ENCODE results near the gene CPLANE1. TPM values are rescaled to one million over a fixed set of nuclear protein-coding genes. Genes with fewer than 3 reads are reported as not detected.

CPLANE1 gene
- total and polyA plus RNA-seq, 2 donors (not counting 3 experiments of a cell fraction or from before 2014, with no cell fraction given), result 4.6 to 21.5 TPM

GRCh38 chr5:37226377-37226776 is 22.8 kb downstream of the CPLANE1 start:
- no peaks in the 10 kb centered on the region for H3K4me1 ChIP-seq (ENCODE audit: control insufficient read depth, extremely low read depth, insufficient read depth, low read length)
- no peak overlapping the region for H3K9ac ChIP-seq (replicated peaks; ENCODE audit: extremely low read depth, insufficient read depth, low read length)
- BruUV-seq (replicated peaks), result no TSS peak
- H3K4me2 ChIP-seq (ENCODE audit: insufficient read depth, low read length), result no peak overlapping the region
- H3K27me3 ChIP-seq (ENCODE audit: control insufficient read depth in 2 of 2, insufficient read depth in 2 of 2, low read length in 2 of 2), result no peaks in the 10 kb centered on the region
- TF ChIP-seq MYC (IDR thresholded peaks at IDR 0.05; ENCODE audit: low read depth, low read length) (no peak), EZH2 (IDR thresholded peaks at IDR 0.05; ENCODE audit: borderline replicate concordance, low read depth, low read length, severe bottlenecking) (no peak), MAX (IDR thresholded peaks at IDR 0.05; ENCODE audit: insufficient read depth, insufficient read length) (no peak), POLR2A (IDR thresholded peaks at IDR 0.05; ENCODE audit: low read depth, low read length) (no peak), CTCF (IDR thresholded peaks at IDR 0.05; ENCODE audit: extremely low read depth in 1 of 2, insufficient read depth in 1 of 2, low read depth in 1 of 2, low read length in 2 of 2) (no peak), POLR2AphosphoS5 (IDR thresholded peaks at IDR 0.05; ENCODE audit: insufficient read depth, low read depth, low read length) (no peak), FOS (IDR thresholded peaks at IDR 0.05; ENCODE audit: borderline replicate concordance, insufficient read depth, low read length) (no peak), GATA2 (IDR thresholded peaks at IDR 0.05; ENCODE audit: insufficient read depth, insufficient read length, low read depth, low read length) (no peak), JUN (IDR thresholded peaks at IDR 0.05; ENCODE audit: borderline replicate concordance, insufficient read depth, insufficient read length, low read depth) (no peak)
- ChIA-PET POLR2A (no interaction called here), CTCF (interaction anchor here (0.7 kb wide), 1 partner anchor 10 kb away, joined by 3 read pairs; no protein-coding TSS in a partner anchor)
- dilution Hi-C loops (cut with MboI; ENCODE audit: extremely low pct_ligation_motif_present, low sequenced_read_pairs) (no loop called here), intact Hi-C loops (cut with micrococcal nuclease) (no loop called here)
- H3K9me3 ChIP-seq (replicated peaks; ENCODE audit: control insufficient read depth, insufficient read depth, low read length), result no peaks in the 10 kb centered on the region
- no peaks in the 10 kb centered on the region for H3K79me2 ChIP-seq (ENCODE audit: control insufficient read depth, insufficient read depth, low read length)
- peaks cover 3% of the 10 kb centered on the region for H3K9me1 ChIP-seq (replicated peaks; ENCODE audit: control insufficient read depth, extremely low read depth, insufficient read depth, low read length)
- H3K27ac ChIP-seq (ENCODE audit: insufficient read depth, low read depth, low read length), result no peak overlapping the region
- no peak for DNase-seq (ENCODE audit: low read depth, low spot score)
- no peak overlapping the region for H3K4me3 ChIP-seq (replicated peaks in 1 of 3; ENCODE audit: insufficient read depth in 1 of 3, low read depth in 1 of 3, low read length in 3 of 3)
- peaks cover 3 to 8% of the 10 kb centered on the region in 2 experiments for H3K36me3 ChIP-seq (ENCODE audit: control insufficient read depth in 2 of 2, extremely low read depth in 1 of 2, insufficient read depth in 2 of 2, low read length in 2 of 2)
- FAIRE-seq, result no peak
- no peaks in the 10 kb centered on the region for H4K20me1 ChIP-seq (replicated peaks; ENCODE audit: control insufficient read depth, extremely low read depth, insufficient read depth, low read length)
- no peak overlapping the region for H2AFZ ChIP-seq (ENCODE audit: low read depth, low read length)
